Pancreas (tissue), 10 donors: ENCODE data around the gene GRB7. TPM values are rescaled to one million over a fixed set of nuclear protein-coding genes. Genes with fewer than 3 reads are reported as not detected.

Experiments
- ATAC-seq, 4 donors: fragments of 200-7000 bp; cut with Tn5 transposase; one replicate each; pipeline versions ENCODE4 v1.8.0 to v1.9.1; 2020; ENCODE audit warnings: mild to moderate bottlenecking in 4 of 4, moderate library complexity in 4 of 4
- DNase-seq, 6 donors: peaks; one replicate each; pipeline ENCODE4 v3.0.0-alpha.2; 2020
- FAIRE-seq: peaks from 2 replicates; lab custom pipeline; 2012; peaks lifted over from hg19 to GRCh38; lab: Jason Lieb, UNC
- H3K27ac ChIP-seq, 4 donors: fragments of 200-600 bp; sonication (generic); 1 replicate in 3 of 4; 2 replicates in 1 of 4; pipeline versions ENCODE4 v1.5.0 to v1.8.0; 2020
- H3K27me3 ChIP-seq, 4 donors: fragments of 200-600 bp; one replicate each; pipeline ENCODE4 v1.8.0; 2021
- H3K36me3 ChIP-seq, 3 donors: fragments of 200-600 bp; sonication (generic) in 1 of 3; one replicate each; pipeline versions ENCODE4 v1.5.0 to v1.8.0; 2020 to 2021
- H3K4me1 ChIP-seq, 3 donors: fragments of 200-600 bp; one replicate each; pipeline ENCODE4 v1.8.0; 2021
- H3K4me3 ChIP-seq, 4 donors: fragments of 200-600 bp; sonication (generic) in 2 of 4; one replicate each; pipeline versions ENCODE4 v1.5.0 to v1.8.0; 2020 to 2021
- H3K9me3 ChIP-seq, 4 donors: fragments of 200-600 bp; one replicate each; pipeline ENCODE4 v1.8.0; 2021
- WGBS, 2 donors: extraction: QIAGEN DNeasy Blood & Tissue Kit; methylation state at CpG; one replicate each; pipeline ENCODE4 v1.1.7; 2013; 5-methylcytosine and 5-hydroxymethylcytosine counted together
- intact Hi-C, 3 donors: fragments of 100-400 bp; cut with DNase I; formaldehyde crosslinking; loops; one replicate each; pipeline versions ENCODE4 v1.11.1 to v1.14.2; 2022
- microRNA-seq, 2 donors: library from miRNA; unstranded; fragments of <30 nt; microRNA quantifications; one replicate each; pipeline versions ENCODE4 to v1.1.0, GENCODE V29; 2019 to 2020
- polyA plus RNA-seq, 2 donors: library from polyadenylated mRNA; stranded (reverse); fragments of 200-250 nt; gene quantifications; one replicate each; pipeline ENCODE4 v1.2.3, GENCODE V29; 2013
- total RNA-seq, 6 donors: library from RNA; stranded (reverse); fragmentation: NEBNext Ultra II Directional in 4 of 6; extraction: Animal tissue kit (Norgen Biotek cat#: 25700) in 4 of 6; gene quantifications; one replicate each; pipeline versions ENCODE4 v1.2.1 to v1.2.4, GENCODE V29; 2021 to 2023
- TF ChIP-seq, protein P1 (sequence below), 4 donors: fragments of 200-600 bp; sonication (generic) in 3 of 4; IDR thresholded peaks; one replicate each; pipeline versions ENCODE4 v1.5.0 to v1.8.0; 2021; ENCODE audit warnings: antibody characterized with exemption in 4 of 4
- donor health status: healthy with polysubstance abuse.
- donor health status: DM: no; HTN: no; CAD: no; lungs with moderate emphysema.
- donor health status: DM: no; HTN: no; CAD: no.
- donor health status: control.
- donor health status: control.
- donor health status: Bipolar disorder and iron deficiency.
- donor health status: DM: yes; HTN: yes; CAD: no.
- donor health status: DM: no; HTN: no; CAD: no.
- donor health status: DM: no; HTN: no; CAD: no.
- donor health status: DM: yes; HTN: yes; CAD: no.

Gene GRB7
- total and polyA plus RNA-seq, 8 donors, result 17.8 to 64.4 (median 32.4) TPM

DNA sequence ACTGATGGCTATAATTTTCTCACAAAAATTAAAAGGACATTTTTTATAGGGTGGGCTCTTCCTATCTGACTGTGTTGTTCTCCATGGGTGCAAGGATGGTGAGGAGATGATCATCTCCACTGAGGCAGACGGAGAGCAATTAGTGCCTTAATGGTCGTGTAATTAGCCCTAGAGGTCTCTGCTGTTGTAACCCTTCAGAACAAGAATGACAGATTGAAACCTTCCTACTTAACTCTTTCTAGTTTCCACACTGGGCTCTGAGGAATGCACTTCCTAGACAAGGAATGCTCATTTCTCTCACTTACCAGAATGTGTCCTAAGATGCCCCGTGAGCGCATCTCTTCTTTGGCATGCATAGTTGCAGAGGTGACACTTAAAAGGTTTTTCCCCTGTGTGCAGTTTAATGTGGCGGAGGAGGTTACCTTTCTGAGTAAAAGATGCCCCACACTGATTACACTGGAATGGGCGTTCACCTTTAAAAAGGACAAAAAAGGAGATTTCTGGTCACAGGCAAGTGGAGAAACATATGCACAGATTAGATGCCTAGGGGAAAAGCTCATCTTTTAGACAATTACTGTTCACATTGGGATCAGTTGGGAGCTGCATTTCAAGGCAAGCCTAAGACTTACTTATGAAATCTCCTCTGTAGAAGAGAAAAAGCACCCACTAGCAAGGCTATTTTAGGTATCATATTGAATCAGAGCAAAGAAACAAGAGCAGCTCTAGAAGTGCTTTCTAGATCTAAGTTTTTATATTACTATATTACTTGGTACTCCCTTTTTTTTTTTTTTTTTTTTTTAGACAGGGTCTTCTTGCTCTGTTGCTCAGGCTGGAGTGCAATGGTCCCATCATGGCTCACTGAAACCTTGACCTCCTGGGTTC lies 53.6 kb downstream of the GRB7 start:
- TF ChIP-seq, protein P1, sequence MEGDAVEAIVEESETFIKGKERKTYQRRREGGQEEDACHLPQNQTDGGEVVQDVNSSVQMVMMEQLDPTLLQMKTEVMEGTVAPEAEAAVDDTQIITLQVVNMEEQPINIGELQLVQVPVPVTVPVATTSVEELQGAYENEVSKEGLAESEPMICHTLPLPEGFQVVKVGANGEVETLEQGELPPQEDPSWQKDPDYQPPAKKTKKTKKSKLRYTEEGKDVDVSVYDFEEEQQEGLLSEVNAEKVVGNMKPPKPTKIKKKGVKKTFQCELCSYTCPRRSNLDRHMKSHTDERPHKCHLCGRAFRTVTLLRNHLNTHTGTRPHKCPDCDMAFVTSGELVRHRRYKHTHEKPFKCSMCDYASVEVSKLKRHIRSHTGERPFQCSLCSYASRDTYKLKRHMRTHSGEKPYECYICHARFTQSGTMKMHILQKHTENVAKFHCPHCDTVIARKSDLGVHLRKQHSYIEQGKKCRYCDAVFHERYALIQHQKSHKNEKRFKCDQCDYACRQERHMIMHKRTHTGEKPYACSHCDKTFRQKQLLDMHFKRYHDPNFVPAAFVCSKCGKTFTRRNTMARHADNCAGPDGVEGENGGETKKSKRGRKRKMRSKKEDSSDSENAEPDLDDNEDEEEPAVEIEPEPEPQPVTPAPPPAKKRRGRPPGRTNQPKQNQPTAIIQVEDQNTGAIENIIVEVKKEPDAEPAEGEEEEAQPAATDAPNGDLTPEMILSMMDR (IDR thresholded peaks at IDR 0.05), result no peak
- no peak for ATAC-seq
- no peak for DNase-seq
- intact Hi-C loops, result no loop called here
- 62 to 66% methylated on average over 6 of the region's 6 CpGs for WGBS, 2 donors
- no peaks in the 10 kb centered on the region for H3K4me1 ChIP-seq
- no peaks in the 10 kb centered on the region for H3K36me3 ChIP-seq
- no peak for FAIRE-seq
- H3K27ac ChIP-seq, result no peak overlapping the region
- H3K27me3 ChIP-seq, result no peaks in the 10 kb centered on the region
- H3K4me3 ChIP-seq, result no peak overlapping the region
- H3K9me3 ChIP-seq, result no peaks in the 10 kb centered on the region

DNA sequence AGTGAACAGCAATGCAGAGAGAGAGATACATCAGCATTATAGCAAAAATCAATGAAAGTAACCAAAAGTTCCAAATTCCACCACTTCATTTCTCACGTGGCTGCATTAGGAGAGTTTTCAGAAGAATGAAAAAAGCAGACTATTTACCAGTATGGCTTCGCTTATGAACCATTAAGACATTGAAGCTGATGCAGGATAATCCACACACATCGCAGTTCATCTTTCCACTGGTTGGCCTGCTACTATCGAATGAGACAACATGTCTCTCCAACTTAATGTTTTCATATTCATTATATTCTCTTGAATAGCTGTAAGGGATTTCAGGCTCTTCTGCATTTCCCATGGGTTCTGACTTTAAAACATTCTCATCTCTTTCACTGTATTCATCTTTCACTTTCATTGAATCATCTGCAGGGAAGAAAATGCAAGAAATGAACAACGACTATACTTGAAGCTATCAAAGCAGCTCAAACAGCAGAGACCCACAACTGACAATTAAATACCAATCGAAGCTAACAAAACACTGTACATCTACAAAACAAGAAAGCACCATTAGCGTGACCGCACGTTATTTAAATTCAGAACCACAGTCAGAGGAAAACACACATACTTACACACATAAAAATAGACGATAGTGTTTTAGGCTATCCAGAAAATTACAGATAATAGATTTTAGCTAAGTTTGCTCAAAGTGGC lies 54.9 kb downstream of the GRB7 start:
- Histone ChIP-seq H3K27me3 (no peaks in the 10 kb centered on the region), H3K4me3 (no peak overlapping the region), H3K27ac (no peak overlapping the region), H3K36me3 (no peaks in the 10 kb centered on the region), H3K4me1 (no peaks in the 10 kb centered on the region), H3K9me3 (no peaks in the 10 kb centered on the region)
- TF ChIP-seq, protein P1 (IDR thresholded peaks at IDR 0.05), result no peak
- ATAC-seq, result no peak
- intact Hi-C loops, result no loop called here
- no peak for DNase-seq
- no peak for FAIRE-seq
- 70 to 74% methylated on average over 10 of the region's 10 CpGs for whole genome bisulfite sequencing, 2 donors

DNA sequence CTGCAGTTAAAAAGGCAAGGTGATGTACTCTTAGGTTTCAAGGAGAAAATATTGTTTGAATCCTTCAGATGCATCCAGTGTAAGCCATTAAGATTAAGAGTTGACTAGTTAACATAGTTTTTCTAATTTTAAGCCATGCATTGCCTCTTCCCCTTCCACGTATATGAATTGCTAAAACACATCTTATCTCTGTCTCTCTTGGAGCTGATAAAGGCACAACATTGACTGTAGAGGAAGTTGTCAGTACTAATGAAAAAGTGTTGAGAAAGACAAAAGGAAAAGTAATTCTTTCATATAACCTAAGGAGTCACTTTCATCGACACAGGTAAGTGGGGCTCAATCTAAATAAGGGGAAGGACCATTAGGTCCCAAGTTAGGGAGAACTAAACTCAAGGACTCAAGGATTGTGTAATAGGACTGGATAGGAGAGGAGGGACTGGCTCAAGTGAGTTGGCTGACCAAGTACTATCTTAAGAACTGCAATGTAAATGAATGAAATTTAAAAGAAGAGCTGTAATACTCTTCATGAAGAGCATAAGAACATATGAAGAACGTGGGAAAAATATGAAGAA lies 55.6 kb downstream of the GRB7 start:
- H3K4me3 ChIP-seq, result no peak overlapping the region
- FAIRE-seq (no peak), DNase-seq (no peak), ATAC-seq (no peak)
- no peaks in the 10 kb centered on the region for H3K9me3 ChIP-seq
- H3K36me3 ChIP-seq, result no peaks in the 10 kb centered on the region
- intact Hi-C loops, result no loop called here
- no peaks in the 10 kb centered on the region for H3K4me1 ChIP-seq
- 38 to 45% methylated on average over 3 of the region's 3 CpGs for WGBS, 2 donors
- TF ChIP-seq, protein P1 (IDR thresholded peaks at IDR 0.05), result no peak
- no peak overlapping the region for H3K27ac ChIP-seq
- H3K27me3 ChIP-seq, result no peaks in the 10 kb centered on the region

GRCh38 chr17:39794249-39794970 lies 56.7 kb downstream of the GRB7 start:
- intact Hi-C loops, result no loop called here
- Histone ChIP-seq H3K36me3 (no peaks in the 10 kb centered on the region), H3K27me3 (no peaks in the 10 kb centered on the region), H3K9me3 (no peaks in the 10 kb centered on the region), H3K27ac (no peak overlapping the region), H3K4me1 (no peaks in the 10 kb centered on the region), H3K4me3 (no peak overlapping the region)
- ATAC-seq (no peak), FAIRE-seq (no peak), DNase-seq (no peak)
- 65 to 79% methylated on average over 2 of the region's 2 CpGs for WGBS, 2 donors
- TF ChIP-seq, protein P1 (IDR thresholded peaks at IDR 0.05), result no peak

Small RNA genes lying within 50 kb of the gene (microRNA-seq; reads per million reads assigned to microRNA genes)
- gene MIR4728, result 0.29 to 1.5 reads per million in 2 donors

Other genes with a start within 250 kb of the GRB7 start
- not detected for gene NEUROD2, start 130.0 kb upstream of the GRB7 start, total RNA-seq
- gene NEUROD2, start 130.0 kb upstream of the GRB7 start, polyA plus RNA-seq, result under 1 TPM in 1 of 2 donors, not detected in 1; 0.04 TPM
- 10 to 100 TPM; 42.8 to 74.3 (median 62.8) TPM for gene PPP1R1B, start 111.0 kb upstream of the GRB7 start, total RNA-seq
- 100 to 1,000 TPM in 1 of 2 donors, 10 to 100 TPM in 1; 99.1 to 201 TPM for gene PPP1R1B, start 111.0 kb upstream of the GRB7 start, polyA plus RNA-seq
- gene STARD3, start 100.8 kb upstream of the GRB7 start, total RNA-seq, result 10 to 100 TPM; 24.4 to 35.7 (median 27.2) TPM
- 10 to 100 TPM; 64.5 to 73.8 TPM for gene STARD3, start 100.8 kb upstream of the GRB7 start, polyA plus RNA-seq
- 1 to 10 TPM in 1 of 6 donors, under 1 TPM in 5; 0.13 to 2.0 (median 0.30) TPM for gene TCAP, start 72.6 kb upstream of the GRB7 start, total RNA-seq
- gene TCAP, start 72.6 kb upstream of the GRB7 start, polyA plus RNA-seq, result 1 to 10 TPM; 1.1 to 3.0 TPM
- gene PNMT, start 69.5 kb upstream of the GRB7 start, total RNA-seq, result under 1 TPM in 3 of 6 donors, not detected in 3; 0.16 to 0.64 (median 0.23) TPM
- 10 to 100 TPM in 1 of 2 donors, 1 to 10 TPM in 1; 3.0 to 11.7 TPM for gene PNMT, start 69.5 kb upstream of the GRB7 start, polyA plus RNA-seq
- 10 to 100 TPM; 19.4 to 33.4 (median 23.1) TPM for gene PGAP3, start 49.9 kb upstream of the GRB7 start, total RNA-seq
- gene PGAP3, start 49.9 kb upstream of the GRB7 start, polyA plus RNA-seq, result 10 to 100 TPM; 34.7 to 46.3 TPM
- 10 to 100 TPM; 38.7 to 78.9 (median 45.0) TPM for gene ERBB2, start 37.9 kb upstream of the GRB7 start, total RNA-seq
- 10 to 100 TPM; 37.2 to 44.3 TPM for gene ERBB2, start 37.9 kb upstream of the GRB7 start, polyA plus RNA-seq
- gene MIEN1, start 7.4 kb upstream of the GRB7 start, total RNA-seq, result 10 to 100 TPM; 17.0 to 26.5 (median 24.3) TPM
- 10 to 100 TPM; 54.4 to 75.2 TPM for gene MIEN1, start 7.4 kb upstream of the GRB7 start, polyA plus RNA-seq
- 1 to 10 TPM in 2 of 6 donors, under 1 TPM in 4; 0.32 to 1.2 (median 0.84) TPM for gene IKZF3, start 126.4 kb downstream of the GRB7 start, total RNA-seq
- under 1 TPM; 0.12 to 0.15 TPM for gene IKZF3, start 126.4 kb downstream of the GRB7 start, polyA plus RNA-seq
- gene ZPBP2, start 130.3 kb downstream of the GRB7 start, total RNA-seq, result not detected
- gene ZPBP2, start 130.3 kb downstream of the GRB7 start, polyA plus RNA-seq, result not detected
- 1 to 10 TPM; 2.5 to 9.9 (median 6.6) TPM for gene GSDMB, start 180.7 kb downstream of the GRB7 start, total RNA-seq
- gene GSDMB, start 180.7 kb downstream of the GRB7 start, polyA plus RNA-seq, result 10 to 100 TPM; 16.9 to 23.6 TPM
- gene ORMDL3, start 189.7 kb downstream of the GRB7 start, total RNA-seq, result 10 to 100 TPM; 45.0 to 78.1 (median 61.6) TPM
- 10 to 100 TPM; 36.4 to 44.0 TPM for gene ORMDL3, start 189.7 kb downstream of the GRB7 start, polyA plus RNA-seq
- gene LRRC3C, start 189.8 kb downstream of the GRB7 start, total RNA-seq, result not detected
- not detected for gene LRRC3C, start 189.8 kb downstream of the GRB7 start, polyA plus RNA-seq
- gene GSDMA, start 225.1 kb downstream of the GRB7 start, total RNA-seq, result under 1 TPM in 2 of 6 donors, not detected in 4; 0.09 to 0.73 TPM
- gene GSDMA, start 225.1 kb downstream of the GRB7 start, polyA plus RNA-seq, result not detected
- gene PSMD3, start 242.9 kb downstream of the GRB7 start, total RNA-seq, result 10 to 100 TPM; 34.2 to 43.5 (median 39.5) TPM
- 10 to 100 TPM; 32.0 to 41.7 TPM for gene PSMD3, start 242.9 kb downstream of the GRB7 start, polyA plus RNA-seq